ENCODE data around the gene CDC14B.

CDC14B gene

DNA sequence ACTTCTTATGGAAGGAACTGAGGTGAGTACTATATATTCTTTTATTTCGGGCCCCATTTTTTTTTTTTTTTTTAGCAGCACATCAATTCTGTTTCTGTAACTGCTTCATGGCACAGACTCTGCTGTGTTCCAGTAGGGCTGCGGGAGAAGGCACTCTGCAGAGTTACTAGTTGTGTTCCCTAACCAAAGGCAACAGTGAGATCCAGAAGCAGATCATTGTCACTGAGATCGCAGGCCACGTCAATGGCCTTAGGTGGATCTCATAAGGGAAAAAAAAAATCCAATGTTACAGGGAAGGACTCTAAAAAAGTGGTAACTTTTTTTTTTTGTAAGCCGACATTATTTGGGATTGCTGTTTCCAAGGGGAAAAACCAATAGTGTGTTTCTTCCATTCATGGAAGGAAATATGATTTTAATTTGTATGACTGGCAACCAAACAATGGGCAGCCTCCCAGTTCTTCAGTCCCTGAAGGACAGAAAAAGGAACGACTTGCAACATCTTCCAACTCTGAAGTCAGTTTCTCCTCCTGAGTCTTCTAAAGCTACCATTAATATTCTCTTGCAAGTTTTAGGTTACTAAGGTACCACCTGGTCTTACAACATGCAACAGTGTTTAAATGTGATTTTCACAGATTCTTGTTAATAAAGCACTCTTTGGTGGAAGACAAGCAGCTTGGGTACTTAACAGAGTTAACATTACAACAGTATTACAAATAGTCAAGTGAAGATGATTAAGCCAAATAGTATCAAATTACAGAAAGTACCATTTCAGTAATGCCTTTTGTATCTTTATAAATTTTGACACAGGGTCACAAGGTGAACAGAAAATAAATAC is 116.9 kb downstream of the CDC14B start:
- no peak for DNase-seq (ENCODE audit: low read depth in 2 of 2)

DNA sequence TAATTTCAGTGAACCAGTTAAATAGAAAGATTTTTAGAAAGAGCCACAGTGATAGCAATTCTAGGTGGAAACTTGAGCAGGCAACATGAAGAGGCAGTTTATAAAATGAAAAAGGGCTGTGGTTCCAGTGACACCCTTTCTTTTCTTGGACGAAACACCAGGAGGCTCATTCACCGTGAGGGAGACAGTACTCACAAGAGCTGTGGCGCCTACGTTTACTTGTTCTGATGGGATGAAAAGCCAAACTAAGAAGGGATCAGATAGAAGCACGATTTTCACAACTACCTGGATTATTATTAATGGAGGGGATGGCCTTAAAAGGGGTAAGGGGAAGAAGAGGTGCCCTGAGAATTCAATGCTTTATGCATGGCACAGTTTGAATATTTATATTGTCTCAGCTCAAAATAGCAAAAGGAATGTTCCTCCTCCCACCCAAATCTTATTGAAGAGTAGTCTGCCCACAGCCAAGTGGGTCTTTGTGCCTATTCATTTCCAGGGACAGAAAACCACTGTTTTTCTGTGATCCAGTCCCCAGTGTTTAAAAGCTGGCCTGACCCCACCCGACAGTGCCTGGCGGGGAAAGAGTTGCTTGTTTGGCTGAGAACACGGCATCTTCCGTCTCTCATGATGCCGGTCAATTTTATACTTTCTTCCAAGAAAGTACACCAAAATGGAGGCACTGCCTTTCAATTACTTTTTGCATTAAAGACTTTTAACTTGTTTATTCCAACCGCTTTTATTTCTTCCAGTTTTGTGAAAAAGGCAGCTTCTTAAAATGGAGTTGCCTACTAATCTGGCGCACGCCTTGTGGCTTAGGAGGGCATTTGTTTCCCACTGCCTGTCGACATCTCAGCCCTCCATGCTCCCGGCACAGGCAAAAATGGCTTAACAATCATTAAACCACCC is 117.8 kb downstream of the CDC14B start:
- no peak for DNase-seq (ENCODE audit: low read depth in 2 of 2)

DNA sequence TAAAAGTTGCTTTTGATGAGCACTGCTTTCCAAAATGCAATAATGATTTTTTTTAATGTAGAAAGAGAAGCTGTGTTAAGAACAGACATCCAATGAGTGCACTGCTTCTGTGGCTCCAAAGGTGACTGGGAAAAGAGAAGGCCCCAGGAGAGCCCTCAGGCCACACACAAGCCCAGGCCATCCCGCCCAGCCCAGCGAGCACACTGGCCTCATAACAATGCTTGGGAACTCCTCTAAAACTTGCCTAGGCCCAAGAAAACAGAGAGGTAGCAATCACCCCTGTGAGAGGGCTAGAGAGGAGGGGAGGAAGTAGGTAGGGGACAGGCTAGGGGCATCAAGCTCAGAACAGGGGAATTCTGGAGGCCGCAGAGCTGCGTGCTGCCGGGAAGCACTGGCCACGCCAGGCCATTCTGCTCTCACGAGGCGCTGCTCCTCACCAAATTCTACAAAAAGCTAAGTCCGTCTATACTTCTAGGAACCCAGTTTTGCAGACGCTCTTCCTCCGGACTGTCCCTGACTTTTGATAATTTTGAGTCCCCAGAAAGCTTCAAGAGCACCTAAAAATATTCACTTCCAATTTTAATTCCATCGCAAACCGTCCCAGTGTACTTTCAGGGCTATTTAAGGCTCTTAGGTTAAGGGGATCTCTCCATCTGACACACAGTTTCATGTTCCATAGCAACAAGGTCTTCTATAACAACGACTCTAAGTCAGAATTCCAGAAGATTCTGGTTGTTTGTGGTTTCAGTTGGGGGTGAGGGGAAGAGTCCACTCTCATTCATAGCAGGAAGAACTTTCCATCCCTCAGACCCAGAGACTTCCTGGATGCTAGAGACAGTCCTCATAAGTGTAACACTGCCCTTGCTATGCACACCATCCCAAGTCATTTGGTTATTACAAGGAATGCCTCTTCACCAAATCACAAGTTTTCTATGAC is 118.7 kb downstream of the CDC14B start:
- DNase-seq (ENCODE audit: low read depth in 2 of 2): no peak

DNA sequence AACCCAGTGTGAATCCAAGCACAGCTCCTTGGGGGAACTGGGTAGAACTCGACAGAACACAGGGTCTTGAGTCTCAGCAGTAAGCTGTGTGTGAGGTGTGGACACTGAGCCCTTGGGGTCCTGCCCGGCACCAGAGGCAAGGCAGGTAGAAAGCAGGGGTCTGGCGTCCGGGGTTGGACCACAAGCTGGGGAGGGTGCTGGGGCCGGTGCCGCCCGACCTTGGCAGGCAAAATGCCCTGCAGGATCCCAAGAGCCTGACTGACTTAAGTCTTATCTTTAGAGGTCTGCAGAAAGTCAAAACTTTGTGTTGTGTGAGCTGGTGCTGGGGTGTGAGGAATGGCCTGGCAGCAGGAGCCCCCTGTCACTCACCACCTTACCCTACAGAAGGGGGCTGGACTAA is 120.4 kb downstream of the CDC14B start:
- DNase-seq (ENCODE audit: low read depth in 2 of 2): no peak

DNA sequence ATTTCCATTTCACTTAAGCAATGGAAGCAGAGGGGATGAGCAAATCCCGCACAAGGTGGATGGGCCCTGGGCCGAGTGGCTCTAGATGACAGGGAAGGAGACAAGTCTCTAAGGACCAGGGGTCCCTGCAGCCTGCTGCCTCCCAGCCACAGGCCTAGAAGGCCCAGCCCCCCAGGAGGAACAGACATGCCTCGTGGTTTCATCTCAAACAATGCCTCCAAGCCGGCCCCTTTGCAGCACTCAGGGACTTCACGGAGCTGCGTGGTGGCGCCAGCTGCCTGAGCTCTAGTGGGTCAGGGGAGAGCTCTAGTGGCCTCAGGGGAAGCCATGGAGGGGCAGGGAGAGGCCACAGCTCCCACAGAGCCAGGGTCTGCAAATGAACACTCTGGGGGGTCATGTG is 120.8 kb downstream of the CDC14B start:
- DNase-seq (ENCODE audit: low read depth in 2 of 2): no peak

DNA sequence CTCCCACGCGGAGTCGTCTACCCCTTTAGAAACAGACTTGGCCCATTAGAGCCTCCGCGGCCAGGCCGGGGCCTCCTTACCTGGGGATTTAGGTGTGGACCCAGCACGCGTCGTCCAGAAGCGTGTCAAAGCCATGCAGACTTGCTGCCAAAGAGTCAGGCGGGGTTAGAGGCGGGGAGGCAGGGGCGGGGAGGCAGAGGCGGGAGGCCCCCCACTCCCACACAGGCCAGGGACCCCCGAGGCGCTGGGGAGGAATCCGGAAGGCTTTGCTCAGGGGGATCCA is 122.6 kb downstream of the CDC14B start:
- no peak for DNase-seq (ENCODE audit: low read depth in 2 of 2)

DNA sequence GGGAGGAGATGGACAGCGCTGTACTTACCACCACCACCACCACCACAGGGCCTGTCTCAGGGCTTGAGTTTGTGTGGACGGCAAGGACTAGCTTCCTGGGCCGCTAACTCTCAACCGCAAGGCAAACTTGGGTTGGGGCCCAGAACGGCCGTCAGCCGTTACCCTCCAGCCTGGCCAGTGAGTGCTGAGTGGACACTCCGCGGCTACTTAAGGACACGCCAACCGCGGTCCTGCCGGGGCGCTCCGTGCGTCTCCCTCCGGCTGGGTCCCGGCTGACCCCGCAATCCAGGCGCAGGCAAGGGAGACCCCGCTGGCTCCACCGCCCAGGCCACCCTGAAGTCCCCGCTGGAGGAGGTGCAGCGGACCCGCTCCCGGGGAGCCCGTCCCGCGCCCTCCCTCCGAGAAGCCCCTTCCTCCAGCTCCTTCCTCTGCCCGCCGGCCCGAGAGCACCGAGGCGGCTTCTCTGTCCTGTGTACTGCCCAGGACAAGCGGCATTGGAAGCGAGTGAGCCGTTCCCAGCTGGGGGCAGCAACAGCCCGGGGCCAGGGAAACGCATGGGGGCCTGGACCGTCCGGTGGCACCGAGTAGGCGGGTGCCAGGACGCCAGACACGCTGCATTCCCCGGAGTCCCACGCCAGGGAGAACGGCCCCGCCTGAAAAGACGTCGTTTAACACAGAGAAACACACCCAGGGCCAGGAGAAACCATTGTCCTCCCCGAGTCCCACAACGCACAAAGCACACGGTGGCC is 123.1 kb downstream of the CDC14B start:
- DNase-seq (ENCODE audit: low read depth in 2 of 2): no peak

DNA sequence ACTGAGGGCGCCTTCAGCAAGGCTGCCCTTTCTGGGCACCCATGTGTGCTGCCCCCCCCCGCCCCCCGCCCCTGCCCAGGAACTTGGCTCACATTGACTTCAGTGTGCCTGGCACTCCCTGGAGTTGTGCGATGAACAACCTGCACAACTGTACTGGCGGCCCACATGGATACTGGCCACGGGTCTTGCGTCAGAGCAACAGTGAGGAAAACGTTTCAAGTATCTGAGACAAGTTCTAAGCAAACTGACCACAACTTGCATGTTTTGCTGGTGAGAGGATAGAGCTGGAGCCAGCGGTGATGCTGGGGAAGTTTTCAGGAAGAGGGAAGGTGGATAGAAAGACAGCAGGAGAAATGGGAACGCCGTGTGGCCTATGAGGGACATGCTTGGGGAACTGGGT is 124.3 kb downstream of the CDC14B start:
- no peak for DNase-seq (ENCODE audit: low read depth in 2 of 2)

DNA sequence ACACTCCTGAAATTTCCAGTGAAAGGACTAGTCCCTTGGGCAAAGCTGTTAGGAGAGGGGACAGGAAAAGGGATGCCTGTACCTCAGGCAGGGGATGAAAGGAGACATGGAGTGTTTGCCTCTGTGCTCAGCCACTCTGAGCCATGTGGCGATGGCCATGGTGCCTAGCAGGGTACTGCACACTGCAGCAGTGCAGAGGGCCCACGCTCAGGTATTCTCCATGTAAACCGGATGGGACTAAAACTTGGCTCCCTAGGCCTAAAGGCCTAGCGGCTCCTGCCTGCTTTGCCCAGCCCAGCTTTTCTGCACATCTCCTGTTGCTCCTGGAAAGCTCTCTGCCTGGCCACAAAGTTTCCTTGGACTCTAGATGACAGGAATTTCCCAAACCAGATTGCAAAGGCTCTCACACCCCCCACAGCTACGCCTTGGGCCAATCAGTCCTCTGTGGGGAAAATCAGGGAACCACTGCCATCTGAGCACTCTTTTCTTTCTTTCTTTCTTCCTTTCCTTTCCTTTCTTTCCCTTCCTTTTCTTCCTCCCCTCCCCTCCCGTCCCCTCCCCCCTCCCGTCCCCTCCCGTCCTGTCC is 125.3 kb downstream of the CDC14B start:
- DNase-seq (ENCODE audit: low read depth in 2 of 2): no peak

DNA sequence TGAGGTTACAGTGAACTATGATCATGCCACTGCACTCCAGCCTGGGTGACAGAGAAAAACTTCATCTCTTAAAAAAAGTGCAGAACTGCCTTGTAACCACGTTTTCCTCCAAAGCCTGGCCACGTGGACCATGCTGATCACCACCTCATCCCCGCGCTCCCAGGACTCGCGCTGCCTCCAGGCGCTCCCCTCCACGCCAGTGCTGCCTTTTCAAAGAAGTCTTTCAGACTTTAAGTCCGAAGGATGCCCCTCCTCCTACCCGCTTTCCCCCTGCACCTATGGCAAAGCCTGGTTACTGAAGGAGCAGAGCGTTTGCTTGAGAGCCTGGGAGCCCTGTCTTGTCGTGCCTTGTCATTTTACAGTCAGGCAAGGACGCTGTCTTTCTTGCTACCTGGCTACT is 125.9 kb downstream of the CDC14B start:
- DNase-seq (ENCODE audit: low read depth in 2 of 2): no peak

DNA sequence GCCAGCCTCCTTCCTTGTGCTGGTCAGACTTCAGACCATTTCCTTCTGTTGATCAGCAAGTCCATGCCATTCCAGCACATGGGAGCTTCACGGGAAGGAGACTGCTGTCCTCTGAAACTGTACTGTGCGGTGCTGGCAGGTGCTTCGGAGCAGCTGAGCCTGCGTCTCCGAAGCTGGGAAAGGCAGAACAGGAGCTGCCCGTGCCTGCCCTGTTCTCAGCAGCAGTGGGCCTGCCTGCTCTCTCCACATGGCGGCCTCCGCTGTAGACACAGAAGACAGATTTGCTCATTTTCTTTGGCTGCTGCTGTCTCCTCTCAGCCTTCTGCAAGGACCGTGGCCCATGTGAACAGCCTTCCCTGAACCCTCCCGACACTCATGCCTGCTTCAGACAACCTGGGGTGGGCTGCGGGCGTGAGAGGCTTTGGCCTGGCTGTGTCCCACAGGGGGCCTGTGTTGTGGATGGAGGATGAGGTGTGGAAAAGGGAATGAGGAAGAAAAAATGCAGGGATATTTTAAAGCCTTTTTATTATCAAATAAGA is 126.6 kb downstream of the CDC14B start:
- DNase-seq (ENCODE audit: low read depth in 2 of 2): no peak

DNA sequence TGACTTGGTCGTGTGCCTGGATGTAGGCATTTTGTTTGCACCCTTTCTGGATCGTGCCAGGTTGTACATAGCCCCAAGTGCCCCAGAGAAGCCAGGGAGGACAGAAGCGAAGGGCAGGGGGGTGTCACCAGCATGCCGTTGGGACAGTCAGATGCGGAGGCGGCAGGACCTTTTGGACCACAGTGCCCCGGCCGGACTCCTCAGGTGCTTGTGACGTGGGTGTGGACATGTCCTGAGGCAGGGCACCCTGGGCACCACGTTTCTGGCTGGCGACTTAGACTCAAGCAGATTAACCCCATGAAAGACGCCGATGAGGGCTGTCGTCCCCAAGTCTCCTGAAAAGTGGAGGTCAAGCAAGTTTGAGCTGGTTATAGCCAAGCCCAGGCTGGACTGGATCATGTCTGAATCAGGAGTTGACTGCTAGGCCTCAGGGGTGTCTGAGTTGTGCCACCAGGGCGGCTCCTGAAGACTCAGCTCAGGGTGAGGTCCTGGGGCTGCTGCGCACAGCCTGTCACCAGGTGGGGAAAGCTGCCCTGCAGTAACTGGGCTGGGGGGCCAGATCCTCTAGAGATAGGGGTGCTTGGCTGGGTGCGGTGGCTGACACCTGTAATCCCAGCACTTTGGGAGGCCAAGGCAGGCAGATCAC is 127.6 kb downstream of the CDC14B start:
- DNase-seq (ENCODE audit: low read depth in 2 of 2): no peak

DNA sequence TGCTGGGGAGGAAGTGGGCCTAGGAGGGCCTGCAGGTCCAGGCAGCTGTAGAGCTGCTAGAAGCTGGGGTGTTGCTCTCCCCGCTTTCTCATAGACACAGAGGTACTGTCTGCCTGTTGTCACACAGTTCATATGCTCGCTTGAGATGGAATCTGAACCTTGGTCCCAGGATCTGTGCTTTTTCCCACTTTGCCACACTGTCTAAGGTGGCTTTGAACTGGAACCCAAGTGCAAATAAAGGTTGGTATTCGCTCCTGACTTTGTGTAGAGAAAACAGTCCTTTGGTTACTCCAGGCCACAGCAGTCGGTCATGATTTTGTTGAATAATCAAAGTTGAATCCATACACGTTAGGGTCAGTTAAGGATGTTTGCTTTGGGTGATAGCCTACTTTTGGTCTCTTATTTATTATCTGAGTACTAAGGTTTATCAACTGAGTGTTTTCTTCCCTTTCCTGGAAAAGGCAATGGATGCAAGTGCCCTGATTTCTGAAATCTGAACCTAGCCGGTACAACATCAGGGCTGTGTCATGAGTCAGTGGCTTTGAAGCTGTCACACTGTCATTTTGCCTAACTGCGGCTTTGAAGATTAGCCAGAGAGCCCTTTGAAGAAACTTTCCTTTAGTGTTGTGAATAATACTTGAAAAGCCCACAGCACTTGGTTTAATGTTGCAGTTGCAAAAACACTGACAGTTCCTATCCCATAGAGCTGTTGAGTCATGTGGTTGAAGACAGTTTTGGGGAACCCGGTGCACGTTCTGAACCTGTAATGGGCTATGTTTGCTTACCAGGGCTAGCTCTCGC is 128.4 kb downstream of the CDC14B start:
- DNase-seq (ENCODE audit: low read depth in 2 of 2): no peak

DNA sequence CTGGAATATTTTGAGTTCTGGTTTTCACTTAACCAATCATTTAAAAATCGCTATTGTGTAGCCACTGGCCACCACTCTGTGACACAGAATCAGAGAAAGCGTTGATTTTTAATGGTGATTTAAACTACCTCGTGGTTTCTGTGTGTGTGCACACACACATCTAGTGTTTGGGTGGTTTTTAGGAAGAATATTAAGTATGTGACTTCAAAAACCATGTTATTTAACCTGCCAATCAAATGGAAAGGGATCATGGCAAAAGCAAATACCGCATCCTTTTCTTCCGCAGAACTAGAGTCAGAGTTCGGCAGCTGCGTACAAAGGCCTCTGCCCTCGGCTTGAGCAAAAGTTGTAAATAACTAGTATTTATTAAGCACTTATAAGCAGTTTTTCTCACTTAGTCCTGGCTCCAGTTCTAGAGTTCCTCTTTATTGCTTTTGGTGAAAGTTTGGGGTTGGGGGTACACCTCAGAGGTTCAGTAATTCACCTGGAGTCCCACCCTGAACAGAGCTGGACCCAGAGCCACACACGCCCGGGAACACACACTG is 129.0 kb downstream of the CDC14B start:
- no peak for DNase-seq (ENCODE audit: low read depth in 2 of 2)

DNA sequence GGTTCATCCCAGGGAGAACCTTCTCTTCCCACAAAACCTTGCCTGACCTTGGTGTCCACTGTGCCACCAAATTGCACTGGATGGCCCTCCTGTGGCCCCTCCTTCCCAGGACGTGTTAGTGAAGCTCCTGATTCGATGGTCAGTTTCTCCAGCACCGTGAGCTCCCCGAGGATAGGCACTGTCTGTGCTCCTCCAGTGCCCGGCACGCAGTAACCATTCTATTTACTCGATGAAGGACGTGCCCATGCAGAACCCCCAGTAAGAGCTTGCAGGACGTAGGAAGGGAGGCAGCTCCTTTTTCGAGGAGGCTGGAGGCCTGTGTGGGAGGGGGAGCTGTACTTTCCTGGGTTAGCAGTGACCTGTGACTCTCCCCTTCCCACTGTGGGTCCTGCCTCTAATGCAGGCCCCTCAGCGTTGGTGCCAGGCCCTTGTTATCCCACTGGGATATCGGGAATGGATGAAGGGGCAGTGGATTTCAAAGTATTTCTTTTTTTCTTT is 130.1 kb downstream of the CDC14B start:
- DNase-seq (ENCODE audit: low read depth in 2 of 2): no peak

DNA sequence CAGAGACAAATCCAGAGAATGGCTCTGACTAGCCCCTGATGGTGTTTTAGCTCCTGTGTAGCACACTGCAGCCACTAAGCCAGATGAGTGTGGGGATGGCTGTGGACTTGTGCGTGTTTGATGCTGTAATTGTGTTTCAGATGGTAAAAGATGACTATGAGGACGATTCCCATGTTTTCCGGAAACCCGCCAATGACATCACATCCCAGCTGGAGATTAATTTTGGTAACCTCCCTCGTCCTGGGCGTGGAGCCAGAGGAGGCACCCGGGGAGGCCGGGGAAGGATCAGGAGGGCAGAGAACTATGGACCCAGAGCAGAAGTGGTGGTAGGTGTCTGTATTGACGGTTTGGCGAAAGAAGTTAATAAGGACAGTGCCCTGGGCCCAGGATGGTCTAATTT is 131.7 kb downstream of the CDC14B start:
- DNase-seq (ENCODE audit: low read depth in 2 of 2): no peak

DNA sequence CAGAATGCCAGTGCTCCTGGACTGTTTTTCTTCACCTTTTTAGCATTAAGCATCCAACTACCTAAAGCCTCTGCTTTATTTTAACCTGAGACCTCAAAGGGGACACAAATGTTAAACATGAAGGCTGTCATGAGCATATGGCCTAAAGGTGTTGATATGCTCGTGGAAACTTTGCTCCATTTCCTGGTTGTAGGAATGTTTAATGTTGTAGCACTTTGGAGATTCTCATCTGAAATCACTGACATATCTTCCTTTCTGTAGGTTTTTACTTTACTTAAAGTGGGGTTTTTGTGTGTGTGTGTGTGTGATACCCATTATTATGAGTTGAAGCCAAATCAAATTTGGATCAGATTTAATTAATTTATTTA is 132.6 kb downstream of the CDC14B start:
- no peak for DNase-seq (ENCODE audit: low read depth in 2 of 2)

DNA sequence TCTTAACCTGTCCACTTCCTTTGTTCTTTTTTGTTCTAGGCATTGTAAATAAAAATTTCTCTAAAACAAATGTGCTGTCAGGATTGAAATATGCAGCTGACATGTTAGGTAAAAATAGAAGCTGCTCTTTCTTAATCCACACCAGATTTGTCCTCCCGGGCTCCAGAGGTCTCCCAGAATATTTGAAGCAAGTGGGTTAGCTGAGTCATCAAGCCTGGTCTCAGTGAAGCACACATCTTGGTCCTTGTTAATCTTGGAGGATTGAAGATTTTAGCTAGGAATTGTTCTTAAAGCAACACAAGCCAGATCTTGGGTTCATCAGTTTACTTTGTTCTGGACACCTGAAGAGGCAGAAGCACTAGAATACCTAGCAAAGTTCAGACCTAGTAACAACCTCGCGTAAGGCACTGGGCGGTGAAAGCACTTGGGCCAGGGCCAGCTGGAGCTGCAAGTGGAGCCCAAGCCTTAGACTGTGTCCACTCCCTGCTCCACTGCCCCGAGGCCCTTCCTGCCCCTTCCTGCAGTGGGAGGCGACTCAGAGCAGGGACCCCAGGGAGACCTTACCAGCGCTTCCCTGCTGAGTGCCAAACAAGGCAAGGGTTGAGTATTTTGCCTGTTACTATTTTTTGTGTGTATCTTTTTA is 133.1 kb downstream of the CDC14B start:
- no peak for DNase-seq (ENCODE audit: low read depth in 2 of 2)

Measured in stimulated activated CD8-positive, alpha-beta memory T cell treated with anti-CD3 and anti-CD28 coated beads, Interleukin-2, amount 100 ng/mL, for 1 hour (primary cell).